H9 (cell line): ENCODE results near the gene PRICKLE3. TPM values are rescaled to one million over a fixed set of nuclear protein-coding genes. Genes with fewer than 3 reads are reported as not detected.
A peak's percentile ranks its signal among the peaks of the same experiment; 100 is the strongest.

Experiments
- DNase-seq: peaks from one replicate; pipeline ENCODE4 v3.0.0-alpha.2; 2017
- H2AFZ ChIP-seq: one replicate; pipeline ENCODE4 v1.6.1; 2013; ENCODE audit warnings: mild to moderate bottlenecking, low read length, control low read depth, moderate library complexity
- H2AK5ac ChIP-seq: 2 replicates; pipeline ENCODE4 v1.6.1; 2013; ENCODE audit warnings: low read length, control low read depth, mixed read lengths; ENCODE audit not compliant: insufficient read length
- H2BK120ac ChIP-seq: one replicate; pipeline ENCODE4 v1.6.1; 2013; ENCODE audit warnings: low read depth, mild to moderate bottlenecking, low read length, control low read depth, inconsistent platforms; ENCODE audit not compliant: poor library complexity, severe bottlenecking
- H2BK12ac ChIP-seq: 2 replicates; pipeline ENCODE4 v1.6.1; 2013; ENCODE audit warnings: low read length, control low read depth, mixed read lengths, low read depth; ENCODE audit not compliant: insufficient read length
- H2BK15ac ChIP-seq: 2 replicates; pipeline ENCODE4 v1.6.1; 2013; ENCODE audit warnings: low read depth, low read length, control low read depth
- H2BK20ac ChIP-seq: one replicate; pipeline ENCODE4 v1.6.1; 2013; ENCODE audit warnings: low read depth, mild to moderate bottlenecking, low read length, control low read depth, inconsistent platforms; ENCODE audit not compliant: poor library complexity, severe bottlenecking
- H2BK5ac ChIP-seq: 2 replicates; pipeline ENCODE4 v1.6.1; 2013; ENCODE audit warnings: low read length, control low read depth, mixed read lengths; ENCODE audit not compliant: insufficient read length
- H3K14ac ChIP-seq: 2 replicates; pipeline ENCODE4 v1.6.1; 2013; ENCODE audit warnings: low read length, control low read depth; ENCODE audit not compliant: insufficient read depth
- H3K18ac ChIP-seq: 2 replicates; pipeline ENCODE4 v1.6.1; 2013; ENCODE audit warnings: low read depth, mild to moderate bottlenecking, mixed read lengths, low read length, control low read depth; ENCODE audit not compliant: insufficient read length
- H3K23ac ChIP-seq: 2 replicates; pipeline ENCODE4 v1.6.1; 2013; ENCODE audit warnings: low read length, control low read depth, mixed read lengths, low read depth; ENCODE audit not compliant: insufficient read length
- H3K23me2 ChIP-seq: 2 replicates; pipeline ENCODE4 v1.6.1; 2013; ENCODE audit warnings: low read depth, mild to moderate bottlenecking, mixed read lengths, low read length, control low read depth; ENCODE audit not compliant: insufficient read length, poor library complexity, severe bottlenecking
- H3K27ac ChIP-seq: 2 replicates; pipeline ENCODE4 v1.5.1; 2013; ENCODE audit warnings: low read length, control low read depth, mixed read lengths, low read depth; ENCODE audit not compliant: insufficient read length
- H3K27me3 ChIP-seq: 2 replicates; pipeline ENCODE4 v1.6.1; 2013; ENCODE audit warnings: low read length, control low read depth, inconsistent platforms; ENCODE audit not compliant: insufficient read depth
- H3K4ac ChIP-seq: 2 replicates; pipeline ENCODE4 v1.6.1; 2013; ENCODE audit warnings: low read depth, mild to moderate bottlenecking, control low read depth, inconsistent platforms, low read length, moderate library complexity
- H3K4me1 ChIP-seq: 2 replicates; pipeline ENCODE4 v1.6.1; 2013; ENCODE audit warnings: low read length, control low read depth, inconsistent platforms; ENCODE audit not compliant: insufficient read depth
- H3K4me2 ChIP-seq: 2 replicates; pipeline ENCODE4 v1.6.1; 2013; ENCODE audit warnings: low read length, control low read depth, mixed read lengths; ENCODE audit not compliant: insufficient read length, insufficient read depth
- H3K56ac ChIP-seq: 2 replicates; pipeline ENCODE4 v1.6.1; 2013; ENCODE audit warnings: low read depth, mild to moderate bottlenecking, mixed read lengths, low read length, control low read depth; ENCODE audit not compliant: insufficient read length
- H3K79me1 ChIP-seq: 2 replicates; pipeline ENCODE4 v1.6.1; 2013; ENCODE audit warnings: low read depth, mild to moderate bottlenecking, moderate library complexity, low read length, control low read depth, inconsistent platforms; ENCODE audit not compliant: insufficient read depth, poor library complexity, severe bottlenecking
- H3K79me2 ChIP-seq: 2 replicates; pipeline ENCODE4 v1.6.1; 2013; ENCODE audit warnings: low read length, control low read depth, inconsistent platforms; ENCODE audit not compliant: insufficient read depth
- H3K9ac ChIP-seq: 2 replicates; pipeline ENCODE4 v1.6.1; 2013; ENCODE audit warnings: low read length, control low read depth, mixed read lengths; ENCODE audit not compliant: insufficient read length; ENCODE audit errors: extremely low read depth
- H3K9me3 ChIP-seq: one replicate; pipeline ENCODE4 v1.6.1; 2013; ENCODE audit warnings: low read depth, low read length, inconsistent platforms; ENCODE audit not compliant: control insufficient read depth
- H3T11ph ChIP-seq: one replicate; pipeline ENCODE4 v1.6.1; 2013; ENCODE audit warnings: mild to moderate bottlenecking, low read length, control low read depth, inconsistent platforms
- H4K20me1 ChIP-seq: one replicate; pipeline ENCODE4 v1.6.1; 2013; ENCODE audit not compliant: control insufficient read depth, insufficient read length, insufficient read depth
- H4K5ac ChIP-seq: 2 replicates; pipeline ENCODE4 v1.6.1; 2013; ENCODE audit warnings: low read depth, mild to moderate bottlenecking, mixed read lengths, low read length, control low read depth; ENCODE audit not compliant: insufficient read length
- H4K8ac ChIP-seq: replicated peaks from 2 replicates; pipeline ENCODE4 v1.6.1; 2013; ENCODE audit warnings: low read length, control low read depth, mixed read lengths, low read depth; ENCODE audit not compliant: insufficient read length
- H4K91ac ChIP-seq: 2 replicates; pipeline ENCODE4 v1.6.1; 2013; ENCODE audit warnings: low read depth, mild to moderate bottlenecking, moderate library complexity, mixed read lengths, low read length, control low read depth; ENCODE audit not compliant: insufficient read length
- H3K27ac Mint-ChIP-seq, 3 experiments: 2 replicates in 2 of 3; 3 replicates in 1 of 3; pipeline ENCODE4 v1.8.0; 2020 to 2021; ENCODE audit warnings: mixed read lengths in 3 of 3, mild to moderate bottlenecking in 1 of 3, moderate library complexity in 1 of 3
- H3K27me3 Mint-ChIP-seq: 2 replicates; pipeline ENCODE4 v1.8.0; 2021; ENCODE audit warnings: low read depth, mild to moderate bottlenecking, moderate library complexity, mixed read lengths
- H3K36me3 Mint-ChIP-seq, 3 experiments: 2 replicates in 2 of 3; 3 replicates in 1 of 3; pipeline ENCODE4 v1.8.0; 2020 to 2021; ENCODE audit warnings: low read depth in 3 of 3, mixed read lengths in 3 of 3; ENCODE audit not compliant: insufficient read depth in 1 of 3
- H3K4me1 Mint-ChIP-seq, 2 experiments: 2 replicates each; pipeline ENCODE4 v1.8.0; 2020; ENCODE audit warnings: mixed read lengths in 2 of 2
- H3K4me3 Mint-ChIP-seq, 2 experiments: 2 replicates in 1 of 2; 3 replicates in 1 of 2; pipeline ENCODE4 v1.8.0; 2020 to 2021; ENCODE audit warnings: mild to moderate bottlenecking in 2 of 2, mixed read lengths in 2 of 2, moderate library complexity in 1 of 2
- H3K9me3 Mint-ChIP-seq, 2 experiments: 2 replicates in 1 of 2; 3 replicates in 1 of 2; pipeline ENCODE4 v1.8.0; 2020; ENCODE audit warnings: mild to moderate bottlenecking in 2 of 2, mixed read lengths in 2 of 2, moderate library complexity in 1 of 2
- CTCF ChIP-seq: fragments of 200-600 bp; sonication (generic); conservative IDR thresholded peaks from 3 replicates; pipeline ENCODE4 v1.8.0; 2021; ENCODE audit warnings: antibody characterized with exemption, mild to moderate bottlenecking
- WGBS: extraction: QIAGEN DNeasy Blood & Tissue Kit; methylation state at CpG from one replicate; pipeline ENCODE4 v1.1.7; 2013; ENCODE audit warnings: missing lambda C conversion rate, low lambda C conversion rate, mixed read lengths; ENCODE audit not compliant: insufficient read length; ENCODE audit errors: extremely low coverage; 5-methylcytosine and 5-hydroxymethylcytosine counted together
- total RNA-seq: library from RNA; stranded (reverse); gene quantifications from 2 replicates; pipeline ENCODE4 v1.2.1, GENCODE V29; 2021

PRICKLE3 gene
- total RNA-seq, 1 experiment from 2014 or later: 9.7 TPM

- no peak overlapping the region for H2BK5ac ChIP-seq
- WGBS: no CpG with 5 or more reads among the region's 2 CpGs
- H3K23me2 ChIP-seq: peaks cover under 1% of the 10 kb centered on the region
- peak overlapping the region in 1 of 3 experiments; percentile 17; a peak in 2 of 7 replicates for H3K27ac Mint-ChIP-seq
- peaks cover 12% of the 10 kb centered on the region for H3K27me3 Mint-ChIP-seq
- H4K91ac ChIP-seq: no peak overlapping the region
- H3K36me3 Mint-ChIP-seq: peaks cover 8 to 17% (median 15%) of the 10 kb centered on the region in 3 experiments; a peak in 6 of 7 replicates
- no peak overlapping the region for H3T11ph ChIP-seq
- H4K8ac ChIP-seq: no peak overlapping the region
- H3K79me2 ChIP-seq: no peaks in the 10 kb centered on the region
- TF ChIP-seq CTCF: no peak
- H3K9ac ChIP-seq: no peak overlapping the region
- H4K5ac ChIP-seq: no peak overlapping the region
- no peak overlapping the region for H2AK5ac ChIP-seq
- peaks cover 8 to 20% of the 10 kb centered on the region in 2 experiments for H3K4me1 Mint-ChIP-seq
- H2AFZ ChIP-seq: no peak overlapping the region
- peaks cover 21% of the 10 kb centered on the region for H3K9me3 ChIP-seq
- no peak overlapping the region for H3K4me2 ChIP-seq
- no peak overlapping the region for H2BK12ac ChIP-seq
- H3K18ac ChIP-seq: no peak overlapping the region
- H3K56ac ChIP-seq: no peak overlapping the region
- DNase-seq: no peak
- no peaks in the 10 kb centered on the region for H3K79me1 ChIP-seq
- H3K14ac ChIP-seq: no peak overlapping the region
- H2BK120ac ChIP-seq: no peak overlapping the region
- no peak overlapping the region for H2BK15ac ChIP-seq
- no peaks in the 10 kb centered on the region for H3K4me1 ChIP-seq
- no peak overlapping the region for H3K4ac ChIP-seq
- H3K4me3 Mint-ChIP-seq: no peak overlapping the region
- peaks cover 73 to 78% of the 10 kb centered on the region in 2 experiments for H3K9me3 Mint-ChIP-seq
- no peak overlapping the region for H3K23ac ChIP-seq
- H3K27ac ChIP-seq: no peak overlapping the region
- H3K27me3 ChIP-seq: no peaks in the 10 kb centered on the region
- H2BK20ac ChIP-seq: no peak overlapping the region
- H4K20me1 ChIP-seq: no peaks in the 10 kb centered on the region
Observed at GRCh38 chrX:49193542-49193964, 7.4 kb upstream of the PRICKLE3 start.
